Measurements from ENCODE around the gene RIMBP2. TPM values are rescaled to one million over a fixed set of nuclear protein-coding genes. Genes with fewer than 3 reads are reported as not detected.

RIMBP2 gene
- total and polyA plus RNA-seq, 4 donors: 0.05 to 2.9 (median 0.95) TPM

DNA sequence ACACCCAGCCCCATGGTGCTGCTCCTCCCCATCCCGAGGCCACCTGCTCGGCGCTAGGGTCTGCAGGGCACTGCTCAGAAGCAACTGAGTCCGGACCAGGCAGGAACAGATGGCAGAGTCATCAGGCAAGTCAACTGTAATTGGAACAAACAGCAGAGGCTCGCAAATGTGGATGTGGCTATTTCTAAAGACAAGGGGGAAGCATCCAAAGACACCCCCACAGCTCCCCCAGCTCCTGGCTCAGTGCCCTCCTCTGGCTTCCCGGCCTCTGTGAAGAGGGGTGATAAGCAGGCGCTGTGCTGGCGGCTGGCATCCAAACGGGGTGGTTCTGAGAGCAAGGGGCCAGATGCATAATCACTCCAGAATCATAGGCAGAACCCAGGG lies 252.8 kb downstream of the RIMBP2 start:
- H3K27me3 ChIP-seq (ENCODE audit: control insufficient read depth in 3 of 3, insufficient read depth in 3 of 3, low read length in 2 of 3): peaks cover 0 to 4% (median 0%) of the 10 kb centered on the region in 3 donors
- ATAC-seq (ENCODE audit: insufficient read depth, low FRiP score): no peak
- H3K4me3 ChIP-seq: no peak overlapping the region
- DNase-seq: no peak
- no peak overlapping the region for H3K27ac ChIP-seq (ENCODE audit: low read depth in 1 of 2, low read length in 1 of 2)
- 65 to 74% methylated on average over 9 of the region's 9 CpGs for WGBS, 2 donors
- H3K9ac ChIP-seq (ENCODE audit: insufficient read depth in 1 of 2, low read length in 2 of 2): no peak overlapping the region
- H3K36me3 ChIP-seq (ENCODE audit: control insufficient read depth in 4 of 4, insufficient read depth in 4 of 4, low read length in 4 of 4): no peaks in the 10 kb centered on the region
- H3K9me3 ChIP-seq (ENCODE audit: control insufficient read depth in 4 of 4, insufficient read depth in 3 of 4, low read length in 3 of 4): peaks cover 0 to 13% (median 2%) of the 10 kb centered on the region in 4 donors
- no peaks in the 10 kb centered on the region for H3K4me1 ChIP-seq (ENCODE audit: control insufficient read depth in 5 of 5, insufficient read depth in 5 of 5, low read length in 5 of 5)
- no peak for TF ChIP-seq CTCF (IDR thresholded peaks at IDR 0.05; ENCODE audit: control extremely low read depth, extremely low read depth)

DNA sequence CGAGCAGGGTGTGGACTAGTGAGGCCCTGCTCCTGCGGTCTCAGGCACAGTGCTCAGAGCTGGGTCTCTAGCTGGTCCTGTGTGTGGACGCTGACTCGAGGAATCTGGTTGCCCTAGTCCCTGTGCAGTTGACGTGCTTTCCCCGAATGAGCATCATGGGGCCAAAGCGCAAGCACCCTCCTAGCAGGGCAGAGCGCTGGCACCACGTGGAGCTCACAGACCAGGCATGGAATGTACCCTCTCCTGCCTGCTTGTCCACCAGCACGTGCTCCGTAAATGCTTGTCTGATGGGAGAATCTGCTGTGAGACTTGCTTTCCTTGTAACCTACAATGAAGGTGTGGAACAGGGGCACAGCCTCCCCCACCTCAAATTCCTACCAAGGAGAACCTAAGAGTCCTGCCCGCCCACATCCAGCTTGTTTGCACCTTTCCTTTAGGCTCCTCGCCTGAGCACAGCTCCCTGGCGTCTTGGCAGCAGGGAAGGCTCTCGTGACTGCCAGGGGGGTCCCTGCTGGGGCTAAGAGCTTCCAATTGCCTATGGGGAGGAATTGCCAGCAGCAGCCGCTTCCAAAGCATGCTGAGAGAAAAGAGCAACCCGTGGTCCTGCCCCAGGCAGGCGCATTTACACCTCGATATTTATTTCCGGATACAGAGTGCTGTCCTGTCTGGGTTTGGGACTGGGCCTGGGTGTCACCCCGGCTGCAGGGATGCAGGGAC lies 253.4 kb downstream of the RIMBP2 start:
- H3K9ac ChIP-seq (ENCODE audit: insufficient read depth in 1 of 2, low read length in 2 of 2): no peak overlapping the region
- DNase-seq (no peak), ATAC-seq (ENCODE audit: insufficient read depth, low FRiP score) (no peak)
- no peak overlapping the region for H3K4me3 ChIP-seq
- H3K9me3 ChIP-seq (ENCODE audit: control insufficient read depth in 4 of 4, insufficient read depth in 3 of 4, low read length in 3 of 4): peaks cover 0 to 7% (median 0%) of the 10 kb centered on the region in 4 donors
- H3K27ac ChIP-seq (ENCODE audit: low read depth in 1 of 2, low read length in 1 of 2): no peak overlapping the region
- H3K36me3 ChIP-seq (ENCODE audit: control insufficient read depth in 4 of 4, insufficient read depth in 4 of 4, low read length in 4 of 4): no peaks in the 10 kb centered on the region
- H3K27me3 ChIP-seq (ENCODE audit: control insufficient read depth in 3 of 3, insufficient read depth in 3 of 3, low read length in 2 of 3): peaks cover 0 to 4% (median 0%) of the 10 kb centered on the region in 3 donors
- 76 to 84% methylated on average over 21 of the region's 21 CpGs for WGBS, 2 donors
- H3K4me1 ChIP-seq (ENCODE audit: control insufficient read depth in 5 of 5, insufficient read depth in 5 of 5, low read length in 5 of 5): no peaks in the 10 kb centered on the region
- TF ChIP-seq CTCF (IDR thresholded peaks at IDR 0.05; ENCODE audit: control extremely low read depth, extremely low read depth): no peak

- peaks cover 0 to 4% (median 0%) of the 10 kb centered on the region in 5 donors for H3K4me1 ChIP-seq (ENCODE audit: control insufficient read depth in 5 of 5, insufficient read depth in 5 of 5, low read length in 5 of 5)
- no peak for TF ChIP-seq CTCF (IDR thresholded peaks at IDR 0.05; ENCODE audit: control extremely low read depth, extremely low read depth)
- H3K27me3 ChIP-seq (ENCODE audit: control insufficient read depth in 3 of 3, insufficient read depth in 3 of 3, low read length in 2 of 3): peaks cover 0 to 4% (median 0%) of the 10 kb centered on the region in 3 donors
- no peak overlapping the region for H3K9ac ChIP-seq (ENCODE audit: insufficient read depth in 1 of 2, low read length in 2 of 2)
- peaks cover 0 to 4% (median 0%) of the 10 kb centered on the region in 4 donors for H3K9me3 ChIP-seq (ENCODE audit: control insufficient read depth in 4 of 4, insufficient read depth in 3 of 4, low read length in 3 of 4)
- H3K36me3 ChIP-seq (ENCODE audit: control insufficient read depth in 4 of 4, insufficient read depth in 4 of 4, low read length in 4 of 4): no peaks in the 10 kb centered on the region
- no peak overlapping the region for H3K27ac ChIP-seq (ENCODE audit: low read depth in 1 of 2, low read length in 1 of 2)
- 85% methylated on average over 22 of the region's 22 CpGs for WGBS, 2 donors
- DNase-seq: peak in 1 of 3 donors; percentile 5
- no peak for ATAC-seq (ENCODE audit: insufficient read depth, low FRiP score)
- no peak overlapping the region for H3K4me3 ChIP-seq
These were observed 254.1 kb downstream of the RIMBP2 start for GRCh38 chr12:130461839-130462557.

All from lung (tissue), 12 donors.